Epithelial cell of umbilical artery (primary cell): ENCODE results near the gene OR2AE1. TPM values are rescaled to one million over a fixed set of nuclear protein-coding genes. Genes with fewer than 3 reads are reported as not detected.

Source experiments
- total RNA-seq: library from RNA; depleted of rRNA; stranded (reverse); fragments of >200 nt; gene quantifications from 2 replicates; pipeline ENCODE4 v1.2.3, GENCODE V29; 2014

The OR2AE1 gene, protein sequence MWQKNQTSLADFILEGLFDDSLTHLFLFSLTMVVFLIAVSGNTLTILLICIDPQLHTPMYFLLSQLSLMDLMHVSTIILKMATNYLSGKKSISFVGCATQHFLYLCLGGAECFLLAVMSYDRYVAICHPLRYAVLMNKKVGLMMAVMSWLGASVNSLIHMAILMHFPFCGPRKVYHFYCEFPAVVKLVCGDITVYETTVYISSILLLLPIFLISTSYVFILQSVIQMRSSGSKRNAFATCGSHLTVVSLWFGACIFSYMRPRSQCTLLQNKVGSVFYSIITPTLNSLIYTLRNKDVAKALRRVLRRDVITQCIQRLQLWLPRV
- total RNA-seq: 0.30 TPM in 1 of 2 replicates, not detected in the other

DNA sequence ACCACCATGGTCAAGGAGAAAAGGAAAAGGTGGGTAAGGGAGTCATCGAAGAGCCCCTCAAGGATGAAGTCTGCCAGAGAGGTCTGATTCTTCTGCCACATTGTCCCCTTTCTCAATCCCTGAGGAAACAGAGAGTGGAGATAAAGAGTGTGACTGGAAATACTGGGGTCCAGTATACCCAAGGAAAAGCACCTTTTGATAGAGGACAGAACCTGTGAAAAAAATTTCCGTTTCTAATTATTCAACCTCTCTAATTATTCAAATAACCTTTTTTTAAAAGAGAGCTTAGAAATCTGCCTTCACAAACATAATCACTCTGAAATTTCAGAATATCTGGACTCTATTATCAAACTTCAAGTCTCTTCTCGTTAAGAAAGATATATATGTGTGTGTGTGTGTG is at the start of gene OR2AE1:
OR2AE1 (minus strand) TSS at position 101 of the 400 bp plus-strand sequence; CDS start at position 101, 0 bp downstream.

DNA sequence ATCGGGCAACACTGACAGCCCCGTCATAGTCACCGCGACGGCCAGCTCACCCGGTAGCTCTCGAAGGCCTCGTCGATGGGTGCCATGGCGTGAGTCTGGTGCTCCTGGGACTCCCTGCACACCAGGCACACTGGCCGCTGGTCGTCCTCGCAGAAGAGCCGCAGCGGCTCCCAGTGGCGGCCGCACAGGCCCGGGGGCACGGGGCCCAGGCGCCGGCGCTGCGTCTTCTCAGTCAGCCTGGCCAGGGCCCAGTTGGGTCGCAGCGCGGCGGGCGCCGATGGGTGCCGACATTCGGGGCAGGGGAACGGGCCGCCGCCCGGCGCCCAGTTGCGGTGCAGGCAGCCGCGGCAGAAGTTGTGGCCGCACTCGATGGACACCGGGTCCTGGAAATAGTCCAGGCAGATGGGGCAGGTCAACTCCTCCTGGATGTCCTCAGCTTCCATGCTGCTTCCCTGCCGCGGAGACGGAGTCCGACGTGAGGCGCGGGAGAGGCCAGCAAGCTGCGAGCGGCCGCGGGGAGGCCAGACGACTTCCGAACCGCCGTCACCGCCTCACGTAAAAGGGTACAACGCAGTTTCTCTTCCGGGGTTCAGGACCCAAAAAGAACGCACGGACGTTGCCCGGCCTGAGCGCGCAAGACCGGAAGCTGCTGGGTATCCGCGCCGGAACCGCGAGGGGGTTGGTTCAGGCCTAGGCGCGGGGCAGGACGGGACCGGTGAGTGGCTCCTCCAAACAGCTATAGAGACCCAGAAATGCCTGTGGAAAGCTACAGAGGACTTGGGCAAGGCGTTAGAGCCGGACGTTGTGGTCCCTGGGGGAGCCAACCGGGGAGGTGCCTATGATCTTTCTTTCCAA is 42.4 kb upstream of the OR2AE1 start, which contains the start of gene TRIM4:
TRIM4 (minus strand) TSS at position 572 of the 855 bp plus-strand sequence; CDS start at position 443, 129 bp downstream.

Other genes starting within 250 kb of the OR2AE1 start
- gene CYP3A5, start 197.0 kb downstream of the OR2AE1 start, total RNA-seq: not detected in 2 replicates
- not detected in 2 replicates for gene CYP3A7, start 141.8 kb downstream of the OR2AE1 start, total RNA-seq
- gene CYP3A4, start 92.8 kb downstream of the OR2AE1 start, total RNA-seq: not detected in 2 replicates
- gene CYP3A43, start 49.0 kb downstream of the OR2AE1 start, total RNA-seq: not detected in 2 replicates
- 15.6 and 16.3 TPM in 2 replicates for gene TRIM4, start 42.5 kb upstream of the OR2AE1 start, total RNA-seq
- 0.30 TPM in 1 of 2 replicates, not detected in the other for gene GJC3, start 52.6 kb upstream of the OR2AE1 start, total RNA-seq
- gene AZGP1, start 99.0 kb upstream of the OR2AE1 start, total RNA-seq: not detected in 2 replicates
- 27.5 and 32.8 TPM in 2 replicates for gene ZKSCAN1, start 138.6 kb upstream of the OR2AE1 start, total RNA-seq
- 7.1 and 8.4 TPM in 2 replicates for gene ZSCAN21, start 172.7 kb upstream of the OR2AE1 start, total RNA-seq
- 26.3 and 26.6 TPM in 2 replicates for gene ZNF3, start 204.7 kb upstream of the OR2AE1 start, total RNA-seq
- gene COPS6, start 211.9 kb upstream of the OR2AE1 start, total RNA-seq: 109 and 112 TPM in 2 replicates
- 104 and 124 TPM in 2 replicates for gene MCM7, start 224.4 kb upstream of the OR2AE1 start, total RNA-seq
- gene AP4M1, start 224.6 kb upstream of the OR2AE1 start, total RNA-seq: 25.3 and 38.8 TPM in 2 replicates
- gene TAF6, start 242.3 kb upstream of the OR2AE1 start, total RNA-seq: 31.2 and 32.5 TPM in 2 replicates
- gene CNPY4, start 242.6 kb upstream of the OR2AE1 start, total RNA-seq: 30.5 and 50.3 TPM in 2 replicates
- 2.7 and 2.9 TPM in 2 replicates for gene MBLAC1, start 249.9 kb upstream of the OR2AE1 start, total RNA-seq